ENCODE data around the gene FHAD1. TPM values are rescaled to one million over a fixed set of nuclear protein-coding genes. Genes with fewer than 3 reads are reported as not detected.

FHAD1 gene
- total RNA-seq, 2 experiments from 2014 or later: not detected

DNA sequence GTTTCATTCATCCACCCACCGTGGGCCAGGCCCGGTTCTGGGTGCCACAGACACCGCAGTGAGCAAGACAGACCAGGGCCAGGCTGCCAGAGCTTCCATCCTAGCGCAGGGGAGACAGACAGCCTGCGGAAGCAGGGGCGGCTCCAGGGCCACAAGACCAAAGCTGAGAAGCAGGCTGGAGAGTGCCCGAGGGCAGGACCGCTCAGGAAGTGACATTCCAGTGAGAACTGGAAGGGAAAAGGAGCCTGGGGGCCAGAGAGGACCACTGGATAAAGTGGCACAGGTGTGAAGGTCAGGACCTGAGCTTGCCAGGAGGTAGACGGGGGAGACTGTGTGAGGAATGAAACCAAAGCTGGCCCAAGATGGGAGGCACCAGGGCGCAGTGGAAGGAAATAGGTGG lies 103.1 kb downstream of the FHAD1 start:
- H3K4me3 Mint-ChIP-seq: no peak overlapping the region
- no peak overlapping the region for H3K27ac Mint-ChIP-seq
- POLR2A ChIA-PET: no interaction called here
- H3K4me1 Mint-ChIP-seq (ENCODE audit: low read depth): peaks cover 14% of the 10 kb centered on the region
- H3K27me3 ChIP-seq (ENCODE audit: control insufficient read depth in 1 of 2, insufficient read depth in 2 of 2, low read length in 2 of 2): no peaks in the 10 kb centered on the region
- H3K9me3 ChIP-seq (ENCODE audit: control insufficient read depth in 1 of 2, insufficient read depth in 1 of 2, low read length in 2 of 2): no peaks in the 10 kb centered on the region
- TF ChIP-seq, protein P1, sequence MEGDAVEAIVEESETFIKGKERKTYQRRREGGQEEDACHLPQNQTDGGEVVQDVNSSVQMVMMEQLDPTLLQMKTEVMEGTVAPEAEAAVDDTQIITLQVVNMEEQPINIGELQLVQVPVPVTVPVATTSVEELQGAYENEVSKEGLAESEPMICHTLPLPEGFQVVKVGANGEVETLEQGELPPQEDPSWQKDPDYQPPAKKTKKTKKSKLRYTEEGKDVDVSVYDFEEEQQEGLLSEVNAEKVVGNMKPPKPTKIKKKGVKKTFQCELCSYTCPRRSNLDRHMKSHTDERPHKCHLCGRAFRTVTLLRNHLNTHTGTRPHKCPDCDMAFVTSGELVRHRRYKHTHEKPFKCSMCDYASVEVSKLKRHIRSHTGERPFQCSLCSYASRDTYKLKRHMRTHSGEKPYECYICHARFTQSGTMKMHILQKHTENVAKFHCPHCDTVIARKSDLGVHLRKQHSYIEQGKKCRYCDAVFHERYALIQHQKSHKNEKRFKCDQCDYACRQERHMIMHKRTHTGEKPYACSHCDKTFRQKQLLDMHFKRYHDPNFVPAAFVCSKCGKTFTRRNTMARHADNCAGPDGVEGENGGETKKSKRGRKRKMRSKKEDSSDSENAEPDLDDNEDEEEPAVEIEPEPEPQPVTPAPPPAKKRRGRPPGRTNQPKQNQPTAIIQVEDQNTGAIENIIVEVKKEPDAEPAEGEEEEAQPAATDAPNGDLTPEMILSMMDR (IDR thresholded peaks at IDR 0.05): no peak
- no peak for DNase-seq
- no peak overlapping the region for H3K27ac ChIP-seq (ENCODE audit: low read depth in 1 of 2, low read length in 2 of 2)
- no peaks in the 10 kb centered on the region for H3K36me3 Mint-ChIP-seq (ENCODE audit: low read depth)
- H3K4me1 ChIP-seq (ENCODE audit: insufficient read depth, low read length): peaks cover 65% of the 10 kb centered on the region
- no peak for ATAC-seq (ENCODE audit: poor library complexity)
- CTCF ChIA-PET: no interaction called here
- intact Hi-C loops (cut with DNase I, micrococcal nuclease): no loop called here
- peaks cover 18% of the 10 kb centered on the region for H3K27me3 Mint-ChIP-seq
- H3K36me3 ChIP-seq (ENCODE audit: insufficient read depth, low read length): no peaks in the 10 kb centered on the region
- H3K9me3 Mint-ChIP-seq: no peaks in the 10 kb centered on the region
- H3K4me3 ChIP-seq (ENCODE audit: low read length): no peak overlapping the region

DNA sequence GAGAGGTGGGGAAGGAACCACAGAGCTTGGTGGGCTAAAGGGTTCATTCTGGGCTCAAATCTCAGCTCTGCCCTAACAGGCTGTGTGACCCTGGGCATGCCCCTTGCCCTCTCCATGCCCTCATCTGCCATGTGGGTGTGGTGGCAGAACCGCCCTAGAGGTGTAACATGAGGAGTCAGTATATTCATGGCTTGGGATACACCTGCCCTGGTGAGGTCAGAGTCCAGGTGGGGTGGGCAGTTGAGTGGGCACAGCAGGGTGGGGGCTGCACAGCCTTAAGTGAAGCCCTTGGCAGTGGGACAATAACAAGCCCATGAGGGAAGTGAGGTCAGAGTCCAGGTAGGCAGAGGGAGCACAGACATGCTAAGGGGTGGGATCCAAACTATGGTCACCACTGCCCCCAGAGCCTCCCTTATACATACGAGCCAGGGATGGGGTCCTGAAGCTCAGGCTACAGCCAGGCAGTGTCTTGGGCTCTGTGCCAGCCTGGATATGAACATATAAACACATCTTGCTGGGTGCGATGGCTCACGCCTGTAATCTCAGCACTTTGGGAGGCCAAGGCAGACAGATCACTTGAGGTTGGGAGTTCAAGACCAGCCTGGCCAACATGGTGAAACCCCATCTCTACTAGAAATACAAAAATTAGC lies 103.7 kb downstream of the FHAD1 start:
- H3K27me3 Mint-ChIP-seq: peaks cover 13% of the 10 kb centered on the region
- no peak for DNase-seq
- no peak overlapping the region for H3K27ac Mint-ChIP-seq
- ChIA-PET POLR2A (no interaction called here), CTCF (no interaction called here)
- H3K36me3 Mint-ChIP-seq (ENCODE audit: low read depth): no peaks in the 10 kb centered on the region
- peaks cover 11% of the 10 kb centered on the region for H3K4me1 Mint-ChIP-seq (ENCODE audit: low read depth)
- H3K9me3 ChIP-seq (ENCODE audit: control insufficient read depth in 1 of 2, insufficient read depth in 1 of 2, low read length in 2 of 2): no peaks in the 10 kb centered on the region
- intact Hi-C loops (cut with DNase I, micrococcal nuclease): no loop called here
- H3K27ac ChIP-seq (ENCODE audit: low read depth in 1 of 2, low read length in 2 of 2): no peak overlapping the region
- H3K36me3 ChIP-seq (ENCODE audit: insufficient read depth, low read length): no peaks in the 10 kb centered on the region
- peaks cover 60% of the 10 kb centered on the region for H3K4me1 ChIP-seq (ENCODE audit: insufficient read depth, low read length)
- no peak for ATAC-seq (ENCODE audit: poor library complexity)
- TF ChIP-seq, protein P1 (IDR thresholded peaks at IDR 0.05): no peak
- no peaks in the 10 kb centered on the region for H3K9me3 Mint-ChIP-seq
- H3K4me3 Mint-ChIP-seq: no peak overlapping the region
- H3K27me3 ChIP-seq (ENCODE audit: control insufficient read depth in 1 of 2, insufficient read depth in 2 of 2, low read length in 2 of 2): no peaks in the 10 kb centered on the region
- no peak overlapping the region for H3K4me3 ChIP-seq (ENCODE audit: low read length)

DNA sequence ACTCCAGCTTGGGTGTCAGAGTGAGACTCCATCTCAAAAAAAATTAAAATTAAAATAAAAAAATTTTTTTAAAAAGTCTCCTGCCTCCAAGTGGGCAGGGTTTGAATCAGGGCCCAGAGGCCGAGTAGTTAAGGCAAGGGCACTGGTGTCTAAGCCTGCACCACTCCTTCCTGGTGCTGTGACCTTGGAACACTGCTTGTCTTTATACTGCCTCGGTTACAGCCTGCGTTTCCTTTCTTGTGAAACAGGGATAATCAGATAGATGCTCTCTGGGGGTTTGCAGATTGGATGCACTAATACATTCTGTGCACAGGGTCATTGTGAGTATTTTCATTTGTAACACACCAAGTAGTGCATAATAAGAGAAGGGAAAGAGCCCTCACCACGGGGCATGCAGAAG lies 104.3 kb downstream of the FHAD1 start:
- Mint-ChIP-seq H3K4me1 (ENCODE audit: low read depth) (peaks cover 5% of the 10 kb centered on the region), H3K27ac (no peak overlapping the region), H3K36me3 (ENCODE audit: low read depth) (no peaks in the 10 kb centered on the region), H3K4me3 (no peak overlapping the region), H3K27me3 (peaks cover 8% of the 10 kb centered on the region), H3K9me3 (no peaks in the 10 kb centered on the region)
- Histone ChIP-seq H3K4me3 (ENCODE audit: low read length) (no peak overlapping the region), H3K27me3 (ENCODE audit: control insufficient read depth in 1 of 2, insufficient read depth in 2 of 2, low read length in 2 of 2) (no peaks in the 10 kb centered on the region), H3K36me3 (ENCODE audit: insufficient read depth, low read length) (no peaks in the 10 kb centered on the region), H3K4me1 (ENCODE audit: insufficient read depth, low read length) (peaks cover 54% of the 10 kb centered on the region), H3K9me3 (ENCODE audit: control insufficient read depth in 1 of 2, insufficient read depth in 1 of 2, low read length in 2 of 2) (no peaks in the 10 kb centered on the region), H3K27ac (ENCODE audit: low read depth in 1 of 2, low read length in 2 of 2) (no peak overlapping the region)
- intact Hi-C loops (cut with DNase I, micrococcal nuclease): no loop called here
- CTCF ChIA-PET: no interaction called here
- no peak for ATAC-seq (ENCODE audit: poor library complexity)
- no peak for DNase-seq
- POLR2A ChIA-PET: no interaction called here
- TF ChIP-seq, protein P1 (IDR thresholded peaks at IDR 0.05): no peak

Measured in CD4-positive, alpha-beta T cell (primary cell).